PC-9 (cell line): ENCODE measurements around the gene MRM1.

Experiments
- CTCF ChIP-seq: fragments of 200-600 bp; sonication (generic); conservative IDR thresholded peaks from 2 replicates; pipeline ENCODE4 v1.6.1; 2017; ENCODE audit warnings: mixed run types, antibody characterized with exemption, mild to moderate bottlenecking, moderate library complexity
- EZH2 ChIP-seq: fragments of 200-600 bp; sonication (generic); IDR thresholded peaks from 2 replicates; pipeline ENCODE4 v1.8.0; 2017; ENCODE audit warnings: antibody characterized with exemption, low read depth

GRCh38 chr17:36616061-36617029, 15.0 kb downstream of the MRM1 start:
- TF ChIP-seq CTCF (no peak), EZH2 (no peak)
